ENCODE results near the gene PDZD2. TPM values are rescaled to one million over a fixed set of nuclear protein-coding genes. Genes with fewer than 3 reads are reported as not detected.
"Not testable (repeated sequence)": the region's sequence is repeated elsewhere in the genome, so short reads cannot be mapped to it uniquely, and the experiment has no call there.

PDZD2 gene
- polyA plus RNA-seq, 3 donors, result 0.10 TPM; not detected in 2

GRCh38 chr5:31967461-31967860, 328.5 kb downstream of the PDZD2 start:
- Mint-ChIP-seq H3K4me3 (no peak overlapping the region), H3K36me3 (no peaks in the 10 kb centered on the region), H3K27ac (no peak overlapping the region), H3K27me3 (ENCODE audit: low read depth in 3 of 3) (peaks cover 0 to 3% (median 3%) of the 10 kb centered on the region in 3 donors), H3K4me1 (no peaks in the 10 kb centered on the region), H3K9me3 (peaks cover 0 to 10% (median 3%) of the 10 kb centered on the region in 7 donors)
- no peak for DNase-seq
- no peak overlapping the region for H2AFZ ChIP-seq (ENCODE audit: insufficient read depth, low read depth, low read length, poor library complexity, severe bottlenecking)
- H4K20me1 ChIP-seq (ENCODE audit: insufficient read depth, low read length), result no peaks in the 10 kb centered on the region
- 33% methylated on average over 1 of the region's 3 CpGs for WGBS (ENCODE audit: insufficient coverage)
- H3K27ac ChIP-seq (ENCODE audit: low read depth in 1 of 2, low read length in 2 of 2), result no peak overlapping the region
- no peaks in the 10 kb centered on the region for H3K9me3 ChIP-seq (replicated peaks in 1 of 2; ENCODE audit: control insufficient read depth in 1 of 2, insufficient read depth in 1 of 2, low read length in 2 of 2)
- H3K36me3 ChIP-seq (replicated peaks in 1 of 2; ENCODE audit: control insufficient read depth in 1 of 2, insufficient read depth in 2 of 2, low read length in 2 of 2), result no peaks in the 10 kb centered on the region
- no peak overlapping the region for H3K4me2 ChIP-seq (replicated peaks; ENCODE audit: extremely low read depth, low read length, poor library complexity, severe bottlenecking)
- intact Hi-C loops (cut with micrococcal nuclease), result no loop called here
- H3K4me1 ChIP-seq (ENCODE audit: control insufficient read depth in 1 of 2, insufficient read depth in 2 of 2, low read length in 2 of 2), result no peaks in the 10 kb centered on the region
- no peak overlapping the region for H3K9ac ChIP-seq (ENCODE audit: insufficient read depth, low read length, poor library complexity, severe bottlenecking)
- no peaks in the 10 kb centered on the region for H3K79me2 ChIP-seq (ENCODE audit: insufficient read depth, low read length)
- H3K4me3 ChIP-seq (replicated peaks in 1 of 3; ENCODE audit: low read depth in 2 of 3, low read length in 3 of 3), result no peak overlapping the region
- TF ChIP-seq CTCF (IDR thresholded peaks at IDR 0.05), result no peak
- H3K27me3 ChIP-seq (ENCODE audit: control insufficient read depth in 2 of 2, insufficient read depth in 2 of 2, low read length in 2 of 2), result no peaks in the 10 kb centered on the region

DNA sequence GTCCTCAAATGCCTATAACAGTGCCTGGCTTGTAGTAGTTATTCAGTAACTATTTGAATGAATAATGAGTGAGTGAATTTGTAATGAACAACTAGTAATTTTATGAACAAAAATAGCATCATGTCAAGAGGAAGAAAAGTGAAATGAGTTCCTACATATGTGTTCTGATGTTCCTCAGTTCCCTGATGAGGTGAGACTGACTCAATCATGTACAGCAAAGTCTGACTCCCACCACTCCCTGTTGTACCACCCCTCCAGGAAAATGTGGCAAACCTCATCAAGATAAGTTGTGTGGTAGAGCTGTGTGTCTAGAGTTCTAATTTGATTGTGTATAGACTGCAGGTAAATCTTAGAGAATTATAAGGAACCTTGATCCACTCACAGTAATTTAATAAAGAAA, 333.6 kb downstream of the PDZD2 start:
- H3K4me3 Mint-ChIP-seq, result no peak overlapping the region
- H3K4me2 ChIP-seq (replicated peaks; ENCODE audit: extremely low read depth, low read length, poor library complexity, severe bottlenecking), result no peak overlapping the region
- no peak overlapping the region for H3K27ac Mint-ChIP-seq
- no peak overlapping the region for H3K4me3 ChIP-seq (replicated peaks in 1 of 3; ENCODE audit: low read depth in 2 of 3, low read length in 3 of 3)
- H3K9me3 ChIP-seq (replicated peaks in 1 of 2; ENCODE audit: control insufficient read depth in 1 of 2, insufficient read depth in 1 of 2, low read length in 2 of 2), result no peaks in the 10 kb centered on the region
- no peak overlapping the region for H2AFZ ChIP-seq (ENCODE audit: insufficient read depth, low read depth, low read length, poor library complexity, severe bottlenecking)
- peaks cover 0 to 3% (median 1%) of the 10 kb centered on the region in 3 donors for H3K27me3 Mint-ChIP-seq (ENCODE audit: low read depth in 3 of 3)
- no peaks in the 10 kb centered on the region for H3K79me2 ChIP-seq (ENCODE audit: insufficient read depth, low read length)
- no peaks in the 10 kb centered on the region for H3K4me1 Mint-ChIP-seq
- no peaks in the 10 kb centered on the region for H3K36me3 ChIP-seq (replicated peaks in 1 of 2; ENCODE audit: control insufficient read depth in 1 of 2, insufficient read depth in 2 of 2, low read length in 2 of 2)
- H3K4me1 ChIP-seq (ENCODE audit: control insufficient read depth in 1 of 2, insufficient read depth in 2 of 2, low read length in 2 of 2), result no peaks in the 10 kb centered on the region
- no peaks in the 10 kb centered on the region for H3K36me3 Mint-ChIP-seq
- no peak overlapping the region for H3K27ac ChIP-seq (ENCODE audit: low read depth in 1 of 2, low read length in 2 of 2)
- H3K27me3 ChIP-seq (ENCODE audit: control insufficient read depth in 2 of 2, insufficient read depth in 2 of 2, low read length in 2 of 2), result no peaks in the 10 kb centered on the region
- peaks cover 0 to 11% (median 3%) of the 10 kb centered on the region in 7 donors for H3K9me3 Mint-ChIP-seq
- intact Hi-C loops (cut with micrococcal nuclease), result no loop called here
- no peak for TF ChIP-seq CTCF (IDR thresholded peaks at IDR 0.05)
- H4K20me1 ChIP-seq (ENCODE audit: insufficient read depth, low read length), result no peaks in the 10 kb centered on the region
- no peak overlapping the region for H3K9ac ChIP-seq (ENCODE audit: insufficient read depth, low read length, poor library complexity, severe bottlenecking)
- no peak for DNase-seq

DNA sequence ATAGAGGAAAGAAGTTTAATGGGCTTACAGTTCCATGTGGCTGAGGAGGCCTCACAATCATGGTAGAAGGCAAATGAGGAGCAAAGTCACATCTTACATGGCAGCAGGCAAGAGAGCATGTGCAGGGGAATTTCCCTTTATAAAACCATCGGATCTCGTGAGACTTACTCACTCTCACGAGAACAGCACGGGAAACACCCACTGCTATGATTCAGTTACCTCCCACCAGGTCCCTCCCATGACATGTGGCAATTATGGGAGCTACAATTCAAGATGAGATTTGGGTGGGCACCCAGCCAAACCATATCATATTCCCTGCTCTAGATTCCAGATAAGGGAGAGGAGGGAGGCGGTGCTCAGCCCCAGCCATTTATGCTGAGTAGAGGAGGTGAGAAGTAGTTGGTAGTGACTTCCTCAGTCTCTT, 336.3 kb downstream of the PDZD2 start:
- not testable (repeated sequence) for H3K27ac Mint-ChIP-seq, H3K9me3 Mint-ChIP-seq
- no CpG with 5 or more reads among the region's 5 CpGs for WGBS (ENCODE audit: insufficient coverage)

More for the DNA sequence above, 336.3 kb downstream of the PDZD2 start:
- H3K4me1 Mint-ChIP-seq; H3K79me2 ChIP-seq (ENCODE audit: insufficient read depth, low read length); H3K27ac ChIP-seq (ENCODE audit: low read depth in 1 of 2, low read length in 2 of 2); H3K36me3 ChIP-seq (replicated peaks in 1 of 2; ENCODE audit: control insufficient read depth in 1 of 2, insufficient read depth in 2 of 2, low read length in 2 of 2); H3K4me3 Mint-ChIP-seq; H2AFZ ChIP-seq (ENCODE audit: insufficient read depth, low read depth, low read length, poor library complexity, severe bottlenecking); H3K9ac ChIP-seq (ENCODE audit: insufficient read depth, low read length, poor library complexity, severe bottlenecking); intact Hi-C loops (cut with micrococcal nuclease); H3K27me3 ChIP-seq (ENCODE audit: control insufficient read depth in 2 of 2, insufficient read depth in 2 of 2, low read length in 2 of 2); H3K27me3 Mint-ChIP-seq (ENCODE audit: low read depth in 3 of 3); H4K20me1 ChIP-seq (ENCODE audit: insufficient read depth, low read length); H3K4me3 ChIP-seq (replicated peaks in 1 of 3; ENCODE audit: low read depth in 2 of 3, low read length in 3 of 3); H3K4me1 ChIP-seq (ENCODE audit: control insufficient read depth in 1 of 2, insufficient read depth in 2 of 2, low read length in 2 of 2); H3K36me3 Mint-ChIP-seq; H3K9me3 ChIP-seq (replicated peaks in 1 of 2; ENCODE audit: control insufficient read depth in 1 of 2, insufficient read depth in 1 of 2, low read length in 2 of 2); H3K4me2 ChIP-seq (replicated peaks; ENCODE audit: extremely low read depth, low read length, poor library complexity, severe bottlenecking): not testable (repeated sequence)
- DNase-seq, result peak in 1 of 3 donors; percentile 5

Measured in CD14-positive monocyte (primary cell).